SH-SY5Y (cell line): ENCODE results near the gene SNAPIN.

ENCODE experiments used
- GATA2 ChIP-seq: IDR thresholded peaks from 2 replicates; pipeline ENCODE4 v1.6.1; 2011; ENCODE audit warnings: mild to moderate bottlenecking, low read depth, low read length
- GATA3 ChIP-seq: IDR thresholded peaks from 2 replicates; pipeline ENCODE4 v1.6.1; 2011; ENCODE audit warnings: low read depth, mild to moderate bottlenecking, low read length, moderate library complexity

DNA sequence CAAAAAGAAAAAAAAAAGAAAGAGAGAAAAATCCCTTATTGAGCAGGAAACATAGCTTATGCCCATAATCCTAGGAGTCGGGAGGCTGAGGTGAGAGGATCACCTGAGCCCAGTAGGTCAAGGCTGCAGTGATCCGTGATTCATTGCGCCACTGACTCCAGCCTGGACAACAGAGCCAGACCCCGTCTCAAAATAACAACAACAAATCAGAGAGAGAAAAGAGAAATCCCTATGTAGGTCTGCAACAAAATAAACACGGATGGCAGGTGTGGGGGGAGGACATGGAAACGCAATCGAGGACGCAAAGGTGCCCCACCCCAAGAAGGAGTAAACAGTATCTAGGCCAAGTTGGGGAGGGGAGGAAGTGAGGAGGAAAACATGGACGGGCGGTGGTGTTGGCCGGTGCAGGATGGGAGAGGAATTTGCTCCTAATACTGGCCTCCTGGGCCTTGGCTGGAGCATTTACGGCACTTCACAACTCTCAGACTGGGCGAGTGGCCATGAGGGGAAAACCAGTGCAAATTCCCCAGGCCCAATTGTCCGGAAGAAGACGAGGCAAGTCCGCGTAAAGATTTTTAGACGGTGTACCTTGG, 25.2 kb upstream of the SNAPIN start:
- TF ChIP-seq GATA3 = no peak
- no peak for TF ChIP-seq GATA2
